HS-5 (cell line): Measurements from ENCODE around the gene RAD9A.
A peak's percentile ranks its signal among the peaks of the same experiment; 100 is the strongest.

ENCODE experiments used
- DNase-seq: peaks from one replicate; pipeline ENCODE4 v3.0.0-alpha.2; 2012; ENCODE audit warnings: low read depth

Gene RAD9A

GRCh38 chr11:67357831-67358670 is 33.7 kb upstream of the RAD9A start:
- no peak for DNase-seq

GRCh38 chr11:67364169-67364568 is 27.6 kb upstream of the RAD9A start:
- DNase-seq: no peak

DNA sequence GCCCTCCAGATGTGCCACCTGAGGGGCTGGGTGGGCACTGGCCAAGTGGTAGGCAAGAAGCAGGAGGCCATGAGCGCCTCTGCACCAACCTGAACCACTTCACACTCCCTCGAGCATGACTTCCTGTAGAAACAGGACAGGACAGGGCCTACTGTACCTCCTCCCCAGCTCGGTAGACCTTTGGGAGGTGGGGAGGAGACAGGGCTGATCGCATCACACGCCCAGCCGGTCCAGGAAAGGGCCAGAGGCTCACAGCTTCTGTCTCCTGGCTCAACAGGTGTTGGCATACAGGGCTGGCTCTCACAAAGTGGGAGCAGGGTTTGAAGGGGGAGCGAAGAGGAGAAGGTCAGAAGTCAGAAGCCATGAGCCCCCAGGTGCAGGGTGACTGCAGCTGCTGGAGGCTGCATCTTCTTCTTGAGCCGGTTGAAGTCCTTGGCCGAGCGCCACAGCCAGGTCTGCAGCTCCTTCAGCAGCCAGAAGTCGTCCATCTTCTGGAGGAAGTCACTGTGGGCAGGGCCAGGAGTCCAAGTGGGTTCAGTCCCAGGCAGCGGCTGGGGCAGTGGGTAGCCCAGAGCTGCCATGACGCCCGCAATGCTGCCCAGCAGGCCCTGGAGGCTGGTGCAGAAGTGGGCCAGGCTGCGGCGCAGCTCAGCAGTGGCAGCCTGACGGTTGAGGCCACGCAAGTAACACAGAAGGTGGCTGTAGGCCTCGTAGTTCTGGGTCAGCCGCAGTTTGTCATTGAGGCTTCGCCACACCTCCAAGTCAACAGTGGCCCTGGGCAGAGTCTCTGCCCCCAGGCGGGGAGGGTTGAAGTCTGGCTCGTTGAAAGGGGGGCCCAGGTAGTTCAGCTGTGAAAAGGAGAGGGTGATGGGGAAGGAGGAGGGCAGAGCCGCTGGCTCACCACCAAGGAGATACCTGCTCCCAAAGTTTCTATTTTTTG is 26.7 kb upstream of the RAD9A start:
- no peak for DNase-seq

DNA sequence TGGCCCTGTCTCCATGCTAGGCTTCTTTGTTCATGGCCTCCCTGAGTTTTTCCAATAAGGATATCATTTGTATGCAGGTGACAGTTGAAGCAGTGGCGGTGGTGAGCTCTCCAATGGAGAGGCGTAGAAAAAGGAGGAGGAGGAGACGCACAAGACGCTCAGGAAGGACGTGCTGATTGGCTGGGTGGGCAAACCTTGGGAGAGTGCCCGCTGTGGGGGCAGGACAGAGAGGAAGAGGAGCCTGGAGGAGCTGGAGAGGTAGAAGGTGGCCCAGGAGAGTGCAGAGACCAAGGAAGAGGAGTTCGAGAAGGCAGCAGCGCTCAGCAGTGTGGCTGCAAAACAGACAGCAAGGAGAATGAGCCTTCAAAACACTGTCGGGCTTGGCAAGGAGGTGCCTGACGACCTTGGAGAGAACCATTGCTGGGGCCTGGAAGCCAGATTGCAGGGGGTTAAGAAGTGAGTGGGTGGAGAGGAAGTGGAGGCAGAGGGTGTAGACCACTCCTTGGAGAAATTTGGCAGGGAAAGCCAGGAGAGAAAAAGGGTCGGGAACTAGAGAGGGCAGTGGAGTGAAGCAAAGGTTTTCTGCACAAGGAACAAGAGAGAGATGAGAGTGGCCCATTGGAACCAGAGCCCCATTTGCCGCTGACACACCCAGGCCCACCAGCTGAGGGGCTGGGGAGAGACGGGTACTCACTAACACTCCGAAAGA is 25.9 kb upstream of the RAD9A start:
- DNase-seq: no peak

DNA sequence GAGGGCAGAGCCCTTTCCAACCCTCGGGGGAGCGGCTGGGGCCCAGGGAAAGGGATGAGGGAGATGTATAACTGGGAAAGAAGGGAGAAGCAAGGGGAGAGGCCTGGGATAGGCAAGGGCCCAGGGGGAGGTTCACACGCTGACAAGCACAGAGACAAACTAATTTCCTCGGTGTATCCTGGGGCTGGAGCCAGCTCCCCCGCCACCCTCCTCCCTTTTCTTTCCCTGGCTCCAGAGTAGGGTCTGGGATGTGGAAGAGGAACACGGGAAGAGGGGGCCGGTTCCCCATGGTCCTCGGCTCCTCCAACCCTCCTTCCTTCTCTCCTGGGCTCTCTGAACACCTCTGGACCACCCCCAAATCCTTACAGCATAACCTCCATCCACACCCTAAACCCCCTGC is 25.2 kb upstream of the RAD9A start:
- DNase-seq: no peak

- no peak for DNase-seq
These were observed 24.6 kb upstream of the RAD9A start for GRCh38 chr11:67366961-67367760.

- no peak for DNase-seq
These were observed 24.0 kb upstream of the RAD9A start for GRCh38 chr11:67367761-67368227.

- DNase-seq: no peak
These were observed 23.2 kb upstream of the RAD9A start for GRCh38 chr11:67368621-67369020.

DNA sequence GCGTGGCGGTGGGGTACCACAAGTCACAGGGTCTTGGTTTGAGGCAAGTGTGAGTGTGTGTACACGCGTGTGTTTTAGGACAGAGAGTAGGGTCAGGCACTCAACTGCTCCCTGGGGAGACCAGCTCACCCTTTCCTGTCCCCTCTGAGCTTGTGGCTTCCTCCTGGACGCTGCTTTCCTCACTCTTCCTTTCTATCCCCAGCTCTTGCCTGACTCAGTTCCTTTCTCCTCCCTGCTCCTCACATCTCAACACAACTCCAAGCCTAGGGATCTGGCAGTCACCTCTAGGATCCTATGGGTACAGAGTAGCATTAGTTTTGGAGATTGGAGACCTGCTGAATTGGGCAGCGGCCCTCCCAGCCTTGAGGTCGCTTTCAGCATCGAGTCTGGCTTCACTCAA is 22.5 kb upstream of the RAD9A start:
- no peak for DNase-seq

GRCh38 chr11:67369801-67370284 is 21.9 kb upstream of the RAD9A start:
- no peak for DNase-seq

GRCh38 chr11:67370351-67371076 is 21.3 kb upstream of the RAD9A start:
- DNase-seq: no peak

DNA sequence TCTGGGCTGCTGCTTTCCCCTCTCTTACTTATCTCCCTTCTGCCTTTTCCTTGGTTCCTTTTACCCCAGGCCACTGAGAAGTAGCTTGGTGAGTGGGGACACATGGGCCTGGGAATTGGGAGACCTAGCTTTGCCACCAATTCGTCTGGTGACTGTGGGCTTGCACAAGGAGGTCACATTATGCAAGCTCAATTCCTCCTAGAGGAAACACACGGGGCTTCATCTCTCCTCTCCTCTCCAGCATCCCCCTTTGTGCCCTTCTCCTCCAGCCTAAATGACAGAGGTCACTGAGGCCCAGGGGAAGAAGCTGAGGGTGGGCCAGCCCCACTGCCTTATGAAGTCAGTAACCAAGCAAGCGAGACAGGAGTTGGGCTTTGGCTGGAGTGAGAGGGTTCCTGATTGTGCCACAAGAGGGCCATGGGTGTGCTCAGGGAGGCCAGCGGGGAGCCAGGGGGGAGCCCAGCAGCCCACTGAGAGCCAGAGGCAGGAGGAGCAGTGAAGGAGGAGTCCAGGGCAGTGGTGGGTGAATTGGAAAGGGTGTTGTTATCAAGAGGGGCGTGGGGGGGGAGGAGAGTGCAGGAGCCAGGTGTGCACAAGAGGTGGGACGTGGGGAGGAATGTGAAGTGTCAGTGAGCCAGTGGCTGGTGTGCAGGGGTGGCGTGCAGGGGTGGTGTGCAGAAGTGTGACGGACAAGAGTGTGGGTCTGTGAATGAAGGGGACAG is 20.4 kb upstream of the RAD9A start:
- DNase-seq: no peak

GRCh38 chr11:67371911-67372320 is 19.9 kb upstream of the RAD9A start:
- DNase-seq: no peak

GRCh38 chr11:67372321-67372992 is 19.3 kb upstream of the RAD9A start:
- no peak for DNase-seq

GRCh38 chr11:67372993-67373647 is 18.7 kb upstream of the RAD9A start, which contains the start of gene CLCF1:
CLCF1 (minus strand) TSS chr11:67373598; CDS start chr11:67373539, 59 bp downstream.
- DNase-seq: no peak

DNA sequence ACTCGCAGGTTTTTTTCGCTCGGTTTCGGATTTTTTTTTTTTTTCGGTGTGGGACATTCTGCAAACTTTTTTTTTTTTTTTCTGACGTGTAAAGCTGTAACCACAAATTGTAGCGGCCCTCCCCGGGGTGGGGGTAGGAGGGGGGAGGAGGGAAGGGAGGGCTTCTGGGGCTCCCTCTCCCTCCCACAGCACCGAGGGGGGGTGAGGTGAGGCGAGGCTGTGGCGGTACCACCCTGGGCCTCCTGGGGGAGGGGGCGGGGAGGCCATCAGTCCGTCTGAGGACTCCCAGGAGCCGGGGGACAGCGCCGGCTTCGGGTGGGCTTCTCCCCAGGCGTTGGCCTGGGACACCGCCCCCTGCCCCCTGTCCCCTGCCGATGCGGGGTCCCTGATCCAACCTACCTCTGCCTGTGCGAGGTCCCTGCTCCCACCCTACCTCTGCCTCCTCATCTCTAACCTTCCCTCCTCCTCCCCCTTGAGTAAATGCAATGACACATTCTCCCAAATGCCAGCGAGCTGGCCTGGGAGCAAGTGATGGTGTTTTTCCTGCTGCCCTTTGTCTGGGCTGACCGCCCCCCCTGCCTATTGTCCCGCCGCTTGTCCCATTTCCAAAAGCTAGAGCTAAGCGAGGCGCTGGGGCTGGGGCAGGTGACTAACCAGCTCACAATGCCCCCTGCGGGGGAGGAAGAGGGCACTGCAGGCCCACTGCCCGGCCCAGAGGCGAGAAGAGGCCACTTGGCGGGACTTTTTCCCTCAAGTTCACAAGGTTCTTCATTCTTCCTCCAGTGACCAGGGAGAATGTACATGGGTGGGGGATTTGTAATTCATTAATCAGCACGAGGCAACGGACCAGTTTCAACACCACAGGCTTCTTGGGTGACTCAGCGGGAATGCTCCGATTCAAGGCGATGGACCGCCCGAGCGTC is 17.9 kb upstream of the RAD9A start:
- DNase-seq: peak; percentile 97

DNA sequence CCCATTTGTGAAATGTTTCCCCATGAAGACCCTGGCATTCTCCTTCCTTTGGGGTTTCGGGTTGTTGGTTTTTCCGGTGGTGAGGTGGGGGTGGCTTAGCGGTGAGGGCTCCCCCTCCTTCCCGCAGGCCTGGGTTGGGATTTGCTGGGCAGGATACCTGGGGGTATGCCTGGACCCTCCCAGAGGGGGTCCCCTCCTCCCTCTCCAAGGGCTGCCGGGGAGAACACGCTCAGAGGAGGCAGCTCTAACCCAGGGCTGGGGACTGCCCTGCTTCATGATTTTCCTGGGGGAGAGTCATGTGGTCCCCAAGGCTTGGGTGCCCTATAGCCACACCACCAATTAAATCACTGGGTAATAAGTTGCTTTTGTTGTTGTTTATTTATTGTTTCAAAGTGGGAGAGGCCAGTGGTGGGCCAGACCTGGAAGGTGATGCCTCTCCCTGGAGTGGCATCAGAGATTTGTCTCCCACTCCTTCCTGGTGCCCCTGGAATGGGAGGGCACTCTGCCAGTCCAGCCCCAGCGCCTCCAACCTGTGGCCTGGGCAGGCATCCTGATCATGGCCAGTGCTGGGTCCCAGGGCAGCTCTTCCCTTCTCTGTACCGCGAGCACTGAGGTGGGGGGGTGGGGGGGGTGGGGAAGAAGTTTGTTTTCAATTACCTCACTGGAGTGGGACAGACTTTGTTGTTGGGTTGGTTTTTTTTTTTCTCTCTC is 17.1 kb upstream of the RAD9A start:
- no peak for DNase-seq
